ENCODE results near the gene GRIK3.
A peak's percentile ranks its signal among the peaks of the same experiment; 100 is the strongest.

Gene GRIK3

GRCh38 chr1:36889478-36890226 is 144.7 kb downstream of the GRIK3 start:
- TF ChIP-seq, protein P1, sequence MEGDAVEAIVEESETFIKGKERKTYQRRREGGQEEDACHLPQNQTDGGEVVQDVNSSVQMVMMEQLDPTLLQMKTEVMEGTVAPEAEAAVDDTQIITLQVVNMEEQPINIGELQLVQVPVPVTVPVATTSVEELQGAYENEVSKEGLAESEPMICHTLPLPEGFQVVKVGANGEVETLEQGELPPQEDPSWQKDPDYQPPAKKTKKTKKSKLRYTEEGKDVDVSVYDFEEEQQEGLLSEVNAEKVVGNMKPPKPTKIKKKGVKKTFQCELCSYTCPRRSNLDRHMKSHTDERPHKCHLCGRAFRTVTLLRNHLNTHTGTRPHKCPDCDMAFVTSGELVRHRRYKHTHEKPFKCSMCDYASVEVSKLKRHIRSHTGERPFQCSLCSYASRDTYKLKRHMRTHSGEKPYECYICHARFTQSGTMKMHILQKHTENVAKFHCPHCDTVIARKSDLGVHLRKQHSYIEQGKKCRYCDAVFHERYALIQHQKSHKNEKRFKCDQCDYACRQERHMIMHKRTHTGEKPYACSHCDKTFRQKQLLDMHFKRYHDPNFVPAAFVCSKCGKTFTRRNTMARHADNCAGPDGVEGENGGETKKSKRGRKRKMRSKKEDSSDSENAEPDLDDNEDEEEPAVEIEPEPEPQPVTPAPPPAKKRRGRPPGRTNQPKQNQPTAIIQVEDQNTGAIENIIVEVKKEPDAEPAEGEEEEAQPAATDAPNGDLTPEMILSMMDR (IDR thresholded peaks at IDR 0.05; ENCODE audit: low read depth, low read length), result no peak
- Histone ChIP-seq H3K9me3 (no peaks in the 10 kb centered on the region), H3K36me3 (peaks cover 7% of the 10 kb centered on the region), H3K4me1 (peaks cover 8% of the 10 kb centered on the region; the same call in 1 of the 2 replicates), H3K4me3 (ENCODE audit: low read depth, low read length) (no peak overlapping the region), H3K27me3 (no peaks in the 10 kb centered on the region)
- no peak for DNase-seq

DNA sequence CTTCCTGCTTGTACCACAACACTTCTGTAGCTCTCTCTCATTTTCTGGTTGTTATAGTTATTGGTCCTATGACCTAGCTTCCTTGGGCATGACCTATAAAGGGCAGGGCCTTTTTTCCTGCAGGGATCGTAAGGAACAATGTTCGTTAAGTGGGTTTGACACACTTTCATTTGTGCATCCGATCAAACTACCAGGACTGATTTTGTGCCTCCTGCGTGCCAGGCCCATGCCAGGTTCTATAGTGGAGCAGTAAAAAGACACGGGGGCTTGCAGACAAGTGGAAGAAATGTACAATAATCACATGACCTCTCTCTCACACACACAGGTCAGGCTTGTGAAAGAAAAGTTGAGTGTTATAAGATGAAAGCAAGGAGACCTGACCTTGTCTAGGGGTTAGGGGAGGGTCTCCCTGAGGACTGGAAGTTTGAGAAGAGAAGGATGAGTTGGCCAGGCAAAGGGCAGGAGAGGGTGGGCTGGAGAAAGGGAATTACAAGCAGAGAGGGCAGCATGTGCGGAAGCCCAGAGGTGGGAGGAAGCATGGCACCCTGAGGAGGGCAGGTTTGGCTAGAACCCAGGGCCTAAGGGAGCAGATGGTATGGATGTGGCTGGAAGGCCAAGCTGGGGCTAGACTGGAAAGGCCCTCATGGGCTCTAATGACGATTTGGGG is 145.4 kb downstream of the GRIK3 start:
- DNase-seq, result no peak

GRCh38 chr1:36885540-36886357 is 148.6 kb downstream of the GRIK3 start:
- TF ChIP-seq, protein P1 (IDR thresholded peaks at IDR 0.05; ENCODE audit: low read depth, low read length), result peak; percentile 56
- H3K27me3 ChIP-seq, result no peaks in the 10 kb centered on the region
- DNase-seq, result peak; percentile 58

More for the DNA sequence above, 145.4 kb downstream of the GRIK3 start:
- Histone ChIP-seq H3K9me3 (no peaks in the 10 kb centered on the region), H3K4me1 (peaks cover 8% of the 10 kb centered on the region; the same call in 1 of the 2 replicates), H3K27me3 (no peaks in the 10 kb centered on the region), H3K36me3 (peaks cover 7% of the 10 kb centered on the region), H3K4me3 (ENCODE audit: low read depth, low read length) (no peak overlapping the region)
- TF ChIP-seq, protein P1 (IDR thresholded peaks at IDR 0.05; ENCODE audit: low read depth, low read length), result no peak

DNA sequence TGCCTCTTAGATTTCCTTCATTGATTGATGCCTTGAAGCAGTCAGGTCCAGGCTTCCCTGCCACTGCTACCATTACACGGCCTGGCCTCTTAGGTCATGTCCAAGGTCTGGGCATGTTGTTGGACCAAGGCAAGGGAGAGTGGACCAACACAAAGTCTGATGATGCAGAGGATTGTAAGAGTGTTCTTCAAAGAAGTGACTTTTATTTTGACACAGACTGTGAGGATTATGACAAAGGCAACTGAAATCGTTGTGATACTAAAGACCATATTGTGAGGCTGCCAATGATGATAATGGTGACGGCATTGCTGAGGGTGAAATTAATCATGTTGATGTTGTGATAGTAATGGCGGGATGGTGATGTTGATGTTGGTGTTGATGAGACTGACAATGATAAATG is 149.5 kb downstream of the GRIK3 start:
- peaks cover 8% of the 10 kb centered on the region; the same call in 1 of the 2 replicates for H3K4me1 ChIP-seq
- no peaks in the 10 kb centered on the region for H3K9me3 ChIP-seq
- H3K36me3 ChIP-seq, result peaks cover 7% of the 10 kb centered on the region
- H3K4me3 ChIP-seq (ENCODE audit: low read depth, low read length), result no peak overlapping the region
- TF ChIP-seq, protein P1 (IDR thresholded peaks at IDR 0.05; ENCODE audit: low read depth, low read length), result no peak
- no peak for DNase-seq
- H3K27me3 ChIP-seq, result no peaks in the 10 kb centered on the region

More at GRCh38 chr1:36885540-36886357, 148.6 kb downstream of the GRIK3 start:
- Histone ChIP-seq H3K36me3 (peaks cover 7% of the 10 kb centered on the region), H3K4me3 (ENCODE audit: low read depth, low read length) (no peak overlapping the region), H3K9me3 (no peaks in the 10 kb centered on the region), H3K4me1 (peaks cover 8% of the 10 kb centered on the region; the same call in 1 of the 2 replicates)

DNA sequence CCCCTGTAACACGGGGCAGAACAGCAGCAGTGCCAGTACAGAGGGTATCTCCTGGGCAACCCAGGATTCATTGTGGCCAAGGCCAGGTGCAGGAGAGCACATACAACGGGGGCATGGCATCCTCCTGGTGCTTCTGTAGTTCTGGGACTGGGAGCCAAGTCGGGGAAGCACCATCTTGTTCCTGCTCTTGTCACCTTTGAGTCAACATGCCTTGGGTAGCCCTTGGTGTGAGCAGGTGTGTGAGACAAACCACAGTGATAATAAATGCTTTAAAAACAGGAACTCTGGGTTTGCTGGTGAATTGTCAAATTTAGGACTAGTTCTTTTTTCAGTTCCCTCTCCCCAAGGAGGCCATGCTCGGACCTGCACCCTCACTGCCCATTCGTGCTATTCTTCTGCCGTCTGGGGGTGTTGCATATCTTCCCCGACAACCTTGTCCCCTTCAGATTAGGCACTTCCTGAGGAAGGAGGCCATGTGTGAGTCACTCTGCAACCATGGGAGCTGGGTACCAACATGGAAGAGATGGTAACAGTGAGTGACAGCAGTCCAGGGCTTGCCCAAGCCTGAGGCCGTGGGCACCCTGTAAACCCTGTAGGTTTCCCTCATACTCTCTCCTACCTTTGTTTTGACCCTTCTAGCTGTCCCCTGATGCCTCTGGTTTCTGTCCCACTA is 150.2 kb downstream of the GRIK3 start:
- H3K4me3 ChIP-seq (ENCODE audit: low read depth, low read length), result no peak overlapping the region
- TF ChIP-seq, protein P1 (IDR thresholded peaks at IDR 0.05; ENCODE audit: low read depth, low read length), result no peak

More for the DNA sequence above, 150.2 kb downstream of the GRIK3 start:
- Histone ChIP-seq H3K27me3 (no peaks in the 10 kb centered on the region), H3K4me1 (peaks cover 8% of the 10 kb centered on the region; the same call in 1 of the 2 replicates), H3K36me3 (peaks cover 7% of the 10 kb centered on the region), H3K9me3 (no peaks in the 10 kb centered on the region)
- DNase-seq, result no peak
